Stimulated activated CD4-positive, alpha-beta T cell treated with anti-CD3 and anti-CD28 coated beads, Interleukin-4, amount 100 ng/mL, for 24 hours (primary cell): ENCODE results near the gene PI4KA.

Experiments used
- DNase-seq: peaks from one replicate; pipeline ENCODE4 v3.0.0-alpha.2; 2020

PI4KA gene

GRCh38 chr22:20792221-20792965, 66.2 kb downstream of the PI4KA start:
- DNase-seq = no peak

- DNase-seq = no peak
Observed at GRCh38 chr22:20788627-20789344, 69.8 kb downstream of the PI4KA start.

GRCh38 chr22:20787746-20788626, 70.6 kb downstream of the PI4KA start:
- no peak for DNase-seq

DNA sequence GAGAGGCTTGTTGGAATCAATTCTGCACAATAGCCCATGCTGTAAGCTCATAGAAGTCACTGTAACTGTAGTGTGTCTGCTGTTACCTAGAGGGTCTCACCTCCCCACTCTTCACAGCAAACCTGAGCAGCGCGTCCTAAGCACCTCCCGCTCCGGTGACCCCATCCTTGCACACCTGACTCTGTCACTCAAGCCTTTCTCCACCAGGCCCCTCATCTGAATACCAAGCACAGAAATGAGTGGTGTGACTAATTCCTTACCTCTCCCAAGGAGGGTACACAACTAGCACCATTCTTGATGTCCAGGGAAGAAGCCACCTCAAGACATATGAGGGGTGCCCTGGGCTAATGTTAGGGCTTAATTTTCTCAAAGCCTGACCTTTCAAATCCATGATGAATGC, 71.4 kb downstream of the PI4KA start:
- DNase-seq = no peak

- DNase-seq = no peak
Observed at GRCh38 chr22:20786536-20786979, 72.1 kb downstream of the PI4KA start.

DNA sequence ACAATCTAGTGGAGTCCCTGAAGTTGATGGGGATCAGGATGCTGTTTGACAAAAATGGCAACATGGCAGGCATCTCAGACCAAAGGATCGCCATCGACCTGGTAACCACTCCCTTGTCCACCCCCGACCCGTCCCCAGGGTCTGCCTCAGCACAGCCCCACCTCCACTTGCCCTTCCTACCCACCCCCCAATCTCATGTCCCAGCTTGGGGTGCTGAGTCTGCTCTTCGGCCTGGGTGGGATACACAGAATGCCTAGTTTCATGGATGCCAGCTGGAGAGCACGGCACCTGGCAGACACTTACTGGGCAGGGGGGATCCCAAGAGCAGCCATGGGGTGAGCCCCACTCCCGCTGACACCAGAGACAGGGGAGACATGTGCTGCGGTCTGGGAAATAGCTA, 72.6 kb downstream of the PI4KA start:
- DNase-seq = no peak

- DNase-seq = no peak
Observed at GRCh38 chr22:20785415-20785814, 73.2 kb downstream of the PI4KA start.

DNA sequence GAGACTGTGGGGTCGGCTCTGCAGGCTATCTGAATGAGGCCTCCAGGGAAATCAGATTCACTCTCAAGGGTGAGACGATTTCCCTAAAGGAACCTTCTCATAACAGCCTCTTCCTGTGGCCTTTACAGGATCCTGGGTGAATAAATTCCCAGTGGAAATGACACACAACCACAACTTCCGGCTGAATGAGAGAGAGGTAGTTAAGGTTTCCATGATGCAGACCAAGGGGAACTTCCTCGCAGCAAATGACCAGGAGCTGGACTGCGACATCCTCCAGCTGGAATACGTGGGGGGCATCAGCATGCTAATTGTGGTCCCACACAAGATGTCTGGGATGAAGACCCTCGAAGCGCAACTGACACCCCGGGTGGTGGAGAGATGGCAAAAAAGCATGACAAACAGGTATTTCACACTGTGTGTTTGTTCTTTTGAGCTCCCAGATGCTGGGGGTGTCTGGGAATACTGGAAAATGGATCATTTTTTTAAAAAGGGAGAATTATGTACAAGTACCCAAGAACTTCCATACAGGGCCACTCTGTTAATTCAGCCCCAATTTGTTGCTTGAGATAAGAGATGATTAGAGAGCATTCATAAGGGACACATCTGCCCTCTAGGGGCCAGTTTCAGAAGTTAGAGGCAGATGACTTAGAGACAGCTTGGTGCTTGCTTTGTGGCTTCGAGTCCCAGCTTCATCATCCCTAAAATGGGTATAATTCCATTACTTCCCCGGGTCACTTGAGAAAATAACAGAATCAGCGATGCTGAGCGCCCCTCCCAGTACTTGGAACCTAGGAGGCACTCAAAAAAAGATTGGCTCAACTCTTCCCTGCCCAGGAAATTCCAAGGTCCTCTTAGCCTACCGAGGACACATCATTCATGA, 74.5 kb downstream of the PI4KA start:
- DNase-seq = peak; percentile 51

GRCh38 chr22:20783300-20783673, 75.3 kb downstream of the PI4KA start:
- DNase-seq = no peak

- DNase-seq = no peak
Observed at GRCh38 chr22:20782596-20783299, 75.9 kb downstream of the PI4KA start.

GRCh38 chr22:20782083-20782482, 76.5 kb downstream of the PI4KA start:
- no peak for DNase-seq

- peak; percentile 36 for DNase-seq
Observed at GRCh38 chr22:20781272-20781990, 77.2 kb downstream of the PI4KA start.

GRCh38 chr22:20779818-20780158, 78.8 kb downstream of the PI4KA start:
- no peak for DNase-seq

GRCh38 chr22:20779014-20779817, 79.4 kb downstream of the PI4KA start:
- no peak for DNase-seq

GRCh38 chr22:20777420-20778177, 81.0 kb downstream of the PI4KA start:
- no peak for DNase-seq

DNA sequence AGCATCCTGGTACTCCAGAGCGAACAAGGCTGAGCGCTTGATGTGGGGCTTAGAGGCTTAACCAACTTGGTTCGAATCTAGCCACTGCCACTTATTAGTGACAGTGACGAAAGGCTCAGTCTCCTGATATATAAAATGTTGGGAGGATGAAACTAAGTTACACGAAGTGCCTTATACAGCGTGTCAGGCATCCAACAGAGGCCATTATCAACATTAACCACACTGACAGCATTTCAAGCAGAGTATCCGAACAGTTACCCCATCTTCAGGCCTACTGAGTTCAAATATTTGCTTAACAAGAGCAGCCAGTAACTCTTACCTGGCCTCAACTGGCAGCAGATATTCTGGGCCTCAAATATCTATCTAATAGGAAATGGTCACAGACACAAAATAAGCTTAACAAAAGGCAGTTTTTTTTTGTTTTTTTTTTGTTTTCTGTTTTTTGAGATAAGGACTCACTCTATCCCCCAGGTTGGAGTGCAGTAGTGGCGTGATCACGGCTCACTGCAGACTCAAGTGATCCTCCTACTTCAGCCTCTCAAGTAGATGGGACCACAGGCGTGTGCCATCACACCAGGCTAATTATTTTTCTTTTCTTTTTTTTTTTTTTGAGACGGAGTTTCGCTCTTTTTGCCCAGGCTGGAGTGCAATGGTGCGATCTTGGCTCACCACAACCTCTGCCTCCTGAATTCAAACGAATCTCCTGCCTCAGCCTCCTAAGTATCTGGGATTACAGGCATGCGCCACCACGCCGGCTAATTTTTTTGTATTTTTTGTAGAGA, 81.8 kb downstream of the PI4KA start:
- no peak for DNase-seq

DNA sequence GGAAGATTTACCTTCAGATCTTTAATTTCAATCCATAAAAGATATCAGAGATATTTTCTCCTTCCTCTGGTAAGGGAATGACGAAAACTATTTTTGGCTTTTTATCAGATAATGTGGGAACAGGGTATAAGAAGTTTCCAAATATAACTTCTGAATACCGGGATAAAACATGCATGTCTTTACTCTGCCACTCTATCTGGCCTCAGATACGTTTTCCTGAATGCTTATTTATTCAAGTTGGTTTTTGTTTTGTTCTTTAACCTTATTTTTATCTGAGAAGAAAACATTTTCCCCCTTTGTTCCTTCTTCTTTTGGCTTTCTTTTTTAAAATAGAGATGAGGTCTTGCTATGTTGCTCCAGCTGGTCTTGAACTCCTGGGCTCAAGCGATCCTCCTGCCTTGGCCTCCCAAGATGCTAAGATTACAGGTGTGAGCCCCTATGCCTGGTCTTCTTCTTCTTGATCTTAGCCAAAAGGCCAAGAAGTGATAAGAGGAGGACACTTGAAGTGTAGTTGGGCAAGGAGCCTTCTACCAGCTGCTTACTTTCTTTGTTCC, 83.2 kb downstream of the PI4KA start:
- DNase-seq = no peak

DNA sequence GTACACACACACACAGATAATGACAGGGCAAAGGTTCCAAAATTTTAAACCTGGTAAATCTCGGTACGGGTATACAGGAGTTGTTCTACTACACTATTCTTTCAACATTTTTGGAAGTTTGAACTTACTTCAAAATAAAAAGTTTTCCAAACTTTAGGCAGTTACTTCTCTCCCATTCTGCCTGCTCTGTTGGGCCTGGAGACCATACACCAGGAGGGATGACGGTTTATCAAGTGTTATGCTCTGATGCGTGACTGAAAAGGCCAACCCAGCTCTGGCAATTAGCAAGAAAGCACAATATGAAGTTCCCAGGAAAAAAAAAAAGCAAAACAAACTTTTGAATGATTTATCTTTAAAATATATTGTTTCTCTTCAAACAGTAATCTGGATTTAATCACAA, 83.7 kb downstream of the PI4KA start:
- DNase-seq = no peak
